ENCODE measurements around the gene PPDPF.

GRCh38 chr20:63508072-63508768, 12.3 kb upstream of the PPDPF start:
- TF ChIP-seq POLR2A (IDR thresholded peaks at IDR 0.05), result no peak
- TF ChIP-seq CTCF (IDR thresholded peaks at IDR 0.05), result no peak

All from testis (tissue), 2 donors.